ENCODE results near the gene AMACR.

AMACR gene

GRCh38 chr5:34007621-34008600 is at the start of gene AMACR:
Gene AMACR, minus strand, starts transcription at chr5:34008050. Its CDS starts 31 bp downstream, at chr5:34008019.
- peak; percentile 17 for FAIRE-seq
- DNase-seq (ENCODE audit: low spot score), result peak; percentile 99

- DNase-seq (ENCODE audit: low spot score) (no peak), FAIRE-seq (no peak)
Measured at GRCh38 chr5:34057569-34057968, 49.7 kb upstream of the AMACR start.

DNA sequence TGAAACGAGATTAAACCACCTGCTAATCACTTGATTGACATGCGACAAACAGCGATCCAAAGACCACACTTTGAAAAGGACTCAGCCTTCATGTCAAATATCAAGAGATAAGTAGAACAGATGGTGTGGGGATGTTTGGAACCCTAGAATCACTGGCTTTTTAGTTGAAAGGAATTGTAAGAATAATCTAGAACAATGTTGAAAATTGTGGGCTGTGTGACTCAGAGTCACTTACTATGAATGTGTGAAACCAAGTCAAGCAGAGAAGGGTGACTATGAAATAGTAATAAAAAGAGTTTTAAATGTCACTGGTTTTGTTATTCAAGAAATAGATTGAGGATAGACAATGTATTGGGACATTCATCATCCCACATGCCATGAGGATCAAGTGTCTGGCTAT is 49.3 kb upstream of the AMACR start:
- no peak for FAIRE-seq
- DNase-seq (ENCODE audit: low spot score), result no peak

- DNase-seq (ENCODE audit: low spot score), result no peak
- FAIRE-seq, result no peak
Measured at GRCh38 chr5:34055667-34056066, 47.8 kb upstream of the AMACR start.

GRCh38 chr5:34054400-34054729 is 46.5 kb upstream of the AMACR start:
- FAIRE-seq (no peak), DNase-seq (ENCODE audit: low spot score) (no peak)

DNA sequence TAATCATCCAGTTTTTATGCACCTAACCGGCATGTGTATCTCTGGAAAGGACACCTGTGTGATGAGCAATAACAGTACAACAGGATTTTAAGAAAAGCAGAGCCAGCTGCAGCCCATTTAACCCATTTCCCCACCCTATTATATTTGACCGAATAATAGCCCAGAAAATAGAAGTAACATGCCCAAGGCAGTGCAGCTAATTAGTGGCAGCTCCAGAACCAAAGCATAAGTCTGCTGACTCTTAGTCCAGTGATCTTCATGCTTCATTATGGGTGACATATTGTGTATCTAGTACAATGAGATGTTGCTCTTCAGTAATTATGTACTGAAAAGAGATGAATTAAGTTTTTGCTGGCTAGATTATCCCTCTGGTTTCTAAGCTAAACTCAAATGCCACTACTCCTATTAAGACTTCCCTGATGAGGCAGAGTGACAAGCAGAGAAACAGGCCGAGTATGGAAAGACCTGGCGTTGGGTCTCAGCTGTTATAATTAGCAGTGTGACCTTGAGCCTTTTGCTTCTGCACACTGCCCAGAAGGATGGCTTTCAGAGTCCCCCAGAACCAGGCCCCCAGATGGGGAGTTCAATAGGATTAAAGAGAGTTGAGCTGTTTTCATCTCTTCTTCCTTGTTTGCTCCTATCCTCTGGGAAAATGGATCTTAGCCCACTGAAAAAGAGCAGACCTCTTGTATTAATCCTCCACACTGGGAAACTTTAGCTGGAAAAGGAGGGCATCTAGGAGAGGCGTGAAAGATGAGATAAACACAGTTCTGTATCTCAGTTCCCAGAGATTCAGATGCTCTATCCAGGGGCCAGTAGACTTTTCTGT is 45.9 kb upstream of the AMACR start:
- DNase-seq (ENCODE audit: low spot score) (no peak), FAIRE-seq (no peak)

- no peak for FAIRE-seq
- peak; percentile 53 for DNase-seq (ENCODE audit: low spot score)
Measured at GRCh38 chr5:34053133-34053532, 45.3 kb upstream of the AMACR start.

GRCh38 chr5:34051374-34051980 is 43.6 kb upstream of the AMACR start:
- FAIRE-seq (no peak), DNase-seq (ENCODE audit: low spot score) (no peak)

- no peak for FAIRE-seq
- no peak for DNase-seq (ENCODE audit: low spot score)
Measured at GRCh38 chr5:34047774-34048572, 40.1 kb upstream of the AMACR start.

- DNase-seq (ENCODE audit: low spot score) (no peak), FAIRE-seq (no peak)
Measured at GRCh38 chr5:34047143-34047542, 39.3 kb upstream of the AMACR start.

DNA sequence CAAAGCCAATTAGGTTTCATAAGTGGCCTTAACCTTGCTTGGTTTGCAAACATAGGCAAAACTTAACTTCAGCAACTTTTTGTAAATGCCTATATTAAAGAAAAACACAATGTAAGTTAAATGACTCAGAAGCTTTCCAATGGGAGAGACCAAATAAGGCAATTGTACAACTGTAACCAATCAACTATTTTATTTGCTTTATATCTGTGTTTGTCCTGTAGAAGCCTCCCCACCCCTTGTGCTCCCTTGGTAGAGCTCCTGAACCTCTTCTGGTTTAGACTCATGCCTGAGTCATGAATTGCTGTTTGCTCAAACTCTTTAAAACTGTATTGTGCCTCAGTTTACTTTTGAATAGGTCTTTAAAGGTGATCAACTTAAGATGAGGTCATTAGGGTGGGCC is 38.1 kb upstream of the AMACR start:
- DNase-seq (ENCODE audit: low spot score) (no peak), FAIRE-seq (no peak)

DNA sequence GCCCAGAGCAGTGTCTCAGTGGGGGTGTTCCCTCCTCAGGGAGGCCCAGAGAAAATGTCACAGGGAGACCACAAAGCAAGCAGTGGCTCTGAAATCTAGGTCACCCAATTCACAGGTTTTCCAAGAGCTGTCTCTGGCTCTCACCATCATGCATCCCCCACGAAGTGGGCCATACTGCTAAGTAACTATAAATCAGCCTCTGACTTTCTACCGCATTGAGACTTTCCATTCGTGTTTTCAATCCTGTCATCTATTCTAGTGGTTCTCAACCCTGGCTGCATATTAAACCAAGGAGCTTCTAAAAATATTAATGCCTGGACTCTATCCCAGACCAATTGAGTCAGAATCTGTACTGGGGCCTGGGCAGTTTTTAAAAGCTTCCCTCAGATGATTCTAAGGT is 37.2 kb upstream of the AMACR start:
- no peak for DNase-seq (ENCODE audit: low spot score)
- FAIRE-seq, result no peak

DNA sequence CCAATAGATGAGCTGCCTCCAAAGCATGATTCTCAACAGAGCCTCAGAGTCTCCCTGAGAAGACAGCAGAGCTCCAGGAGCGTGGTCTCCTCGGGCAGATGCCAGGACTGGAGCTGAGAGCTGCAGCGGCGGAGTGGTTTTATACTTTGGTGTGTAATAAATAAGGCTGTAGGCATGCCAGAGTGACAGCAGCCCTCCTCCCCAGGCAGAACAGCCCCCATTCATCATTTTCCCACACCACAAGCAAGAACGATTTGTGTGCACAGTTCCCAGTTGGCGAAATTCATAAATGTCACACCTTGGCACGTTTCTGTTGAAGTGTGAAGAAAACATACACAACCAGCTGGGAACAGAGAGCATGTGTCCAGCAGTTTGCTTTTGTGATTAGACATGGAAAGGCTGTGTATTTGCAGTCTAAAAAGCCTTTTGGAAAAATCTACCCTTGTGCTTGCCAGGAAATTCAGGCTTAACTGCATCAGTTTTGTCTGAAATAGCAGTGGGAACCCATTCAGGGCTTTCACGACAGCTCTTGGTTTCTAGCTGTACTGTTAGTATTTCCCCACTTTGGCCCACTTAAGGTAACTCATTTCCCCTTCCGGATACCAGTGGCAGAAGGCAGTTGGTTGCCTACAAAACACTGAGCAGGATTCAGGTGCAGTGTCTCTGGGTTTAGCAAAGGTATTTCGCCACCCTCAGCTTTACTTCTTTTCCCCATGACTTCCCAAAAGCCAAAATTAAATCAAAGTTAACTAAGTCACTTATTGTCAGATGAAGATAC is 35.4 kb upstream of the AMACR start, which contains the start of gene C1QTNF3:
Gene C1QTNF3 (minus strand): TSS at position 115 of the 778 bp plus-strand sequence. CDS start 88 bp downstream, at position 27.
- FAIRE-seq, result no peak
- DNase-seq (ENCODE audit: low spot score), result no peak

DNA sequence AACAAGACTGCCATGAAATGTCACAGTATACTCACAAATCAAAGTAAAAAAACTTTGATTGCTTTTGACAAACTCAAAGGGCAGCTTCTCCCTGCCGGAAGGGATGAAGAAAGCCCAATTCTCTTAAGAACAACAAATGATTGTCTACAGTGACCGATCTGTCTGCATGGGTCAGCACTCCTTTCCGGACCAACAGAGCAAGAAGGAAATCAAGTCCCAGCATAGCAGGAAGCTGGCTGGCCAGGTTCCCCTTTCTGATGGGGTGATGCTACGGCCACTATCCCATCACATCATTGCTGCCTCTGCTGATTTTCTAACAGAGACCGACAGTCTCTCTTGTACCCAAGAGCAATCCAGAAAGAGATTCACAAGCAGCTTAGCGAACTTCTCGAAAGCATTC is 34.5 kb upstream of the AMACR start:
- DNase-seq (ENCODE audit: low spot score), result no peak
- no peak for FAIRE-seq

GRCh38 chr5:34041247-34041972 is 33.6 kb upstream of the AMACR start:
- FAIRE-seq (no peak), DNase-seq (ENCODE audit: low spot score) (no peak)

DNA sequence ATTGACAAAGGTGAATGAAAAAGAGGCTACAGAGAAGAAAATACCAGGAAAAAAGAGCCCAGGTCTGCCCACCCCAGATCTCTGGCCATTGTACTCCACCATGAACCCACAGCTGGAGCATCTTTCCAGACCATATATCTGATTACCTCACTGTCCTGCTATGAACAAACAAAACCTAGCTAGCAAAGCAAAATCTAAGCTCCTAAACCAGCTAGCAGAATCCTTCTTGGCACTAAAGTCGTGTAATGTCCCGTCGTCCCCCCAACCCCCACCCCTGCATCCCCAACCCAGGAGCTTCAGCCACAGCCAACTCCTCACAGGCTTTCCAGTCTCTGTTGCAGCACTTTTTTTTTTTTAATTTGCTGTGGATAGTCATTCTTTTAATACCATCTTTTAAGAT is 32.6 kb upstream of the AMACR start:
- peak; percentile 27 for DNase-seq (ENCODE audit: low spot score)
- FAIRE-seq, result no peak

DNA sequence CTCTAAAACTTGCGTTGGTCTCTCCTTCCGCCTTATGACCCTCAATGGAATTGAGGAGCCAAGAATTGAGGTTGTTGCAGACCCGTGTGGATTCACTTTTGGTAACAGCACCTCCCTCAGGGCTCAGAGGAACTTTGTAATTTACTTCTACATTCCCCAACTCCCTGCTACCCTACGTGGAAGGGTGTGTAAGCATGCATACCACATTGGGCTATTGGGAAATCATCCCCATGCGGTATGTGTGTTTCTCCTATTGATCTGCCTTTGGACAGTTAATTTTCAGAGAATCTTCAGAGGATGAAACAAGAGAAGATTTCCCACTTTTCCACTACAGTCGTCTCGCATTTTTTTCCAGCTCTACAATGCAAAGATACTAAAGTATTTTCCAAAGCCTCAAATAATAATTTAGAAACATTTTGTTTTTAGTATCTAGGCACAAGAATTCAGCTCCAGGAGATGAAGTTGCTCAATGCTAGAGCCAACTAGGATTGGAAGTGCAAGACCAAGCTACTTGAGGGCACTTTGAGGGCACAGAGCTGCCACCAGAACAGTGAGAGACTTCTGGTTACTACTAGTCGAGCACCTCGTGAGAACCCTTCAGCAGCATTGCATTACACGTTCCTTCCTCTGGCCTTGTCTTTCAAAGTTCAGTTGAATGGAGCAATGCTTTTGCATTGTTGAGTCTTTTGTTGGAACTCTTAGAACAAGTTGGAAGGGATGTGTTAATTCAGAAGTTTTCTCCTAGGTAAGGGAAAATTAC is 31.7 kb upstream of the AMACR start:
- DNase-seq (ENCODE audit: low spot score) (no peak), FAIRE-seq (no peak)

- FAIRE-seq, result peak; percentile 56
- no peak for DNase-seq (ENCODE audit: low spot score)
Measured at GRCh38 chr5:34038838-34039237, 31.0 kb upstream of the AMACR start.

- FAIRE-seq, result no peak
- DNase-seq (ENCODE audit: low spot score), result no peak
Measured at GRCh38 chr5:34038390-34038789, 30.5 kb upstream of the AMACR start.
